Mucosa of rectum (tissue), 2 donors: Measurements from ENCODE around the gene MAK.

Experiments
- H3K27ac ChIP-seq, 2 donors: one replicate each; pipeline ENCODE4 v1.7.0; 2013; ENCODE audit warnings: inconsistent platforms in 2 of 2, low read depth in 2 of 2, low read length in 2 of 2
- H3K27me3 ChIP-seq, 2 donors: one replicate each; pipeline ENCODE4 v1.7.0; 2013; ENCODE audit warnings: low read length in 2 of 2; ENCODE audit not compliant: control insufficient read depth in 2 of 2, insufficient read depth in 2 of 2
- H3K36me3 ChIP-seq, 2 donors: one replicate each; pipeline ENCODE4 v1.7.0; 2013; ENCODE audit warnings: low read length in 2 of 2; ENCODE audit not compliant: control insufficient read depth in 2 of 2, insufficient read depth in 2 of 2
- H3K4me1 ChIP-seq, 2 donors: one replicate each; pipeline ENCODE4 v1.7.0; 2013; ENCODE audit warnings: low read length in 2 of 2, mild to moderate bottlenecking in 1 of 2; ENCODE audit not compliant: control insufficient read depth in 2 of 2, insufficient read depth in 2 of 2
- H3K4me3 ChIP-seq, 2 donors: one replicate each; pipeline ENCODE4 v1.7.0; 2013; ENCODE audit warnings: low read length in 2 of 2
- H3K9ac ChIP-seq, 2 donors: one replicate each; pipeline ENCODE4 v1.7.0; 2013; ENCODE audit warnings: low read length in 2 of 2, low read depth in 1 of 2, mild to moderate bottlenecking in 1 of 2
- H3K9me3 ChIP-seq, 2 donors: one replicate each; pipeline ENCODE4 v1.7.0; 2013; ENCODE audit warnings: low read length in 2 of 2; ENCODE audit not compliant: control insufficient read depth in 2 of 2
- donor health status: healthy.
- donor health status: Normal muscosa, but diverticular disease.

MAK gene

GRCh38 chr6:10740061-10740460, 98.3 kb downstream of the MAK start:
- Histone ChIP-seq H3K9ac (no peak overlapping the region), H3K36me3 (peaks cover 0 to 2% of the 10 kb centered on the region in 2 donors), H3K9me3 (no peaks in the 10 kb centered on the region), H3K4me1 (no peaks in the 10 kb centered on the region), H3K27ac (no peak overlapping the region), H3K27me3 (no peaks in the 10 kb centered on the region), H3K4me3 (no peak overlapping the region)

GRCh38 chr6:10736731-10737130, 101.6 kb downstream of the MAK start:
- H3K36me3 ChIP-seq = peaks cover 13 to 15% of the 10 kb centered on the region in 2 donors
- H3K27me3 ChIP-seq = no peaks in the 10 kb centered on the region
- no peaks in the 10 kb centered on the region for H3K9me3 ChIP-seq
- H3K9ac ChIP-seq = no peak overlapping the region
- no peak overlapping the region for H3K4me3 ChIP-seq
- H3K27ac ChIP-seq = no peak overlapping the region
- H3K4me1 ChIP-seq = no peaks in the 10 kb centered on the region

DNA sequence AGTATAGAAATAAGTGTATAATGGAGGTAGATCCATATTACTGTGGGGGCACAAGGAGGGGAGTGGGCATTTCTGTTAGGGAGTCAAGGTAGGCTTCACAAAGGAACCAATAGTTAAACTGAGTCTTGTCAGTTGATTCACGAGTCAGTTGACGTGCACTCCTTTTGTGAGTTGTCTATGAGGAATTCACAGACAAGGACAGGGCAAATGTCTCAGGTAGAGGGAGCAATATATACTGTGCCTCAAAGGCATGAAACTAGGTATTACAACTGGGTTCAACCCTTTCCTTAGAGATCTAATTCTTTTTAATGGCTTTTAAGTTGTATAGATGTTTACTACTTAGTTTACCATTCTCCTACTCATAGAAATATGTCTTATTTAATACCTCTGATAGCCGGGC, 104.5 kb downstream of the MAK start:
- Histone ChIP-seq H3K36me3 (peaks cover 23 to 33% of the 10 kb centered on the region in 2 donors), H3K27me3 (no peaks in the 10 kb centered on the region), H3K4me3 (no peak overlapping the region), H3K9ac (no peak overlapping the region), H3K9me3 (no peaks in the 10 kb centered on the region), H3K27ac (no peak overlapping the region), H3K4me1 (no peaks in the 10 kb centered on the region)

DNA sequence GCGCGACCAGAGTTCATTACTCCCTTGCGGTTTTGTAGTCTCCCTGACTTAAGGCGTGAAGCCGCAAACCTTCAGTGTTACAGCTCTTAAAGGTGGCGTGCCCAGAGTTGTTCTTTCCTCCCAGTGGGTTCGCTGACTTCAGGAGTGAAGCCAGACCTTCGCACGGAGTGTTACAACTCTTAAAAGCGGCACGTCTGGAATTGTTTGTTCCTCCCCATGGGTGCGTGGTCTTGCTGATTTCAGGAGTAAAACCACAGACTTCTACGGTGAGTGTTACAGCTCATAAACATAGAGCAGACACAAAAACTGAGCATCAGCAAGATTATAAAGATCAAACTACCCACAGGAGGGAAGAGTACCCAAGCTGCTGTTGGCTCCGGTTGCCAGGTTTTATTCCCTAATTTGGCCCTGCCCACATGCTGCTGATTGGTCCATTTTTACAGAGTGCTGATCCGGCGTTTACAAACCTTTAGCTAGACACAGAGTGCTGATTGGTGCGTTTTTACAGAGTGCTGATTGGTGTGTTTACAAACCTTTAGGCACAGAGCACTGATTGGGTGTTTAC, 105.1 kb downstream of the MAK start:
- Histone ChIP-seq H3K4me3 (no peak overlapping the region), H3K9ac (no peak overlapping the region), H3K36me3 (peaks cover 26 to 38% of the 10 kb centered on the region in 2 donors), H3K27me3 (no peaks in the 10 kb centered on the region), H3K9me3 (no peaks in the 10 kb centered on the region), H3K4me1 (no peaks in the 10 kb centered on the region), H3K27ac (no peak overlapping the region)

- Histone ChIP-seq H3K27me3 (no peaks in the 10 kb centered on the region), H3K36me3 (peaks cover 39 to 56% of the 10 kb centered on the region in 2 donors)
Measured at GRCh38 chr6:10730254-10730653, 108.1 kb downstream of the MAK start.

DNA sequence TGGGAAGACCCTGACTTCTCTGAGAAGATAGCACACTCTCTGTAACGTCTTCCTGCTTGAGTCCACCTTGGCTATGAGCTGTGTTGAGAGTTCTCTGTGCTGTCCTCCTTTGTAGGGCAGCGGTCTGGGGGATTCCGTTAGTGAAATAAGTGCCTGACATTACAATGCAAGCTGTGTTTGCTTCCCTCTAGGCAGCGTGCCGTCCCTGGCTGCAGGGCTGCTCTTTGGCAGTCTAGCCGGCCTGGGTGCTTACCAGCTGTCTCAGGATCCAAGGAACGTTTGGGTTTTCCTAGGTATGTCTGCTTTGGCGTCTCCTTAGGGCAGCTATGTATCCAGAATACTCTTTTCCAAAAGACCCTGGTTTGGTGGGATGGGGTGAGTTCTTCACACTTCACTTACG, 112.6 kb downstream of the MAK start:
- Histone ChIP-seq H3K9me3 (no peaks in the 10 kb centered on the region), H3K4me3 (no peak overlapping the region), H3K27me3 (no peaks in the 10 kb centered on the region), H3K36me3 (peaks cover 27 to 44% of the 10 kb centered on the region in 2 donors), H3K4me1 (peaks cover 14 to 20% of the 10 kb centered on the region in 2 donors), H3K27ac (no peak overlapping the region), H3K9ac (no peak overlapping the region)

More at GRCh38 chr6:10730254-10730653, 108.1 kb downstream of the MAK start:
- H3K27ac ChIP-seq = no peak overlapping the region
- no peaks in the 10 kb centered on the region for H3K4me1 ChIP-seq
- H3K4me3 ChIP-seq = no peak overlapping the region
- no peak overlapping the region for H3K9ac ChIP-seq
- no peaks in the 10 kb centered on the region for H3K9me3 ChIP-seq

DNA sequence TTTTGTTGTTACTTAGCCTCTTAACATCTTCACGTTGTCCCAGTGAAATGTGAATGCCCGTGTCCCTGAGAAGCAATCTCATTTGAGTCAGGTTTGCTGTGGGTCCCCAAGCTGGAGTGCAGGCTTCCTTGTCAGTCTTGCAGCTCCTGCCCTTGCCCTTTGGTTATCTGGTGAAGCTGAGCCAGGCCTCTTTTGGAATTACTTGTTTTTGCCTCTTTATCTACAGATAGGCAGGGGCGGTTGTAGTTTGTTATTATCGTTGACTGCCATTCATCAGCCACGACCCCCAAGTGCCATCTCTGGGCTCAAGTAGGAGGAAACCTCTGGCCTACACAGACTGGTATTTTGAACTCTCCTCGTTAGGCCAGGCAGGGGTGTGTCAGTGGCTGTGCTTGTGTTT, 113.3 kb downstream of the MAK start:
- Histone ChIP-seq H3K27me3 (no peaks in the 10 kb centered on the region), H3K9me3 (no peaks in the 10 kb centered on the region), H3K4me1 (peaks cover 14 to 20% of the 10 kb centered on the region in 2 donors), H3K4me3 (no peak overlapping the region), H3K27ac (no peak overlapping the region), H3K9ac (no peak overlapping the region), H3K36me3 (peaks cover 21 to 38% of the 10 kb centered on the region in 2 donors)

DNA sequence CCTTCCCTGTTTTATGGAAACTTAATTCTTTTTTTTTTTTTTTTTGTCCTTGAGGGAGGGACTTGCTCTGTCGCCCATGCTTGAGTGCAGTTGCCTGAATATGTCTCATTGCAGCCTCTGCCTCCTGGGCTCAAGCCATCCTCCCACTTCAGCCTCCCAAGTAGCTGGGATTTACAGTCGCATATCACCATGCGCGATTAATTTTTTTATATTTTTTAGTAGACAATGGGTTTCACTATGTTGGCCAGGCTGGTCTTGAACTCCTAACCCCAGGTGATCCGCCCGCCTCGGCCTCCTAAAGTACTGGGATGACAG, 114.8 kb downstream of the MAK start:
- H3K27me3 ChIP-seq = no peaks in the 10 kb centered on the region
- H3K36me3 ChIP-seq = peaks cover 20 to 25% of the 10 kb centered on the region in 2 donors
- peak overlapping the region; percentile 73 to 94 for H3K4me3 ChIP-seq
- peaks cover 14 to 20% of the 10 kb centered on the region in 2 donors for H3K4me1 ChIP-seq
- H3K27ac ChIP-seq = peak overlapping the region; percentile 81 to 91
- H3K9ac ChIP-seq = peak overlapping the region; percentile 84 to 93
- H3K9me3 ChIP-seq = no peaks in the 10 kb centered on the region

DNA sequence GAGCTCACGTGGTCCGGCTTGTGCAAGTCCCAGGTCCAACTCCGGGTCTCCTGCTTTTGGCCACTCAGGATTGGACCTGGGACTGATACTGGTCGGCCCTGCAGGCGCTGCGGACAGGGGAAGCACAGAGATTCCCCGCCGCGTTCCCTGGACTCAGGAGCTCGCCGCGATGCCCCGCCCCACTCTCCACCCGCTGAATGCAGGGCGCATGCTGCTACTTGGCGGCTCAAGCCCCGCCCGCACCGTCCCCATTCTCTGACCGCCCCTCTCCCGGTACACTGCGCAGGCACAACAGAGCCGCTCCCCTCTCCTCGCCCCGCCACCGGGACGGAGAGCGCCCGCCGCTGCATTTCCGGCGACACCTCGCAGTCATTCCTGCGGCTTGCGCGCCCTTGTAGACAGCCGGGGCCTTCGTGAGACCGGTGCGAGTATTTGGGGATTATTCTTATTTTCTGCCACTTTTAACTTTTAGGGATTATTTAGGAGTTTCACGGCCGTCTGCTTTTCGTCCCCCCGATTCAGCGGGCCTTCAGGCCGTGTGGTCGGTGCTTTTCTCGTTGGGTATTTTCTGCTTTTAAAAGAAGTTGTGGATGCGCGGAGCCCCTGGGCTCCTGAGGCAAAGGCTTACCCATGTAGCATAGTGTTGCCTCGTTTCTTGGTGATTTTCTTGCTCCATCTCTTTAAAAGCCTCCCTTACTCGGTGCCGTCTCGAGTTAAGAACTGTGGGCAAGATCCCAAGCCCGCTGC, 115.3 kb downstream of the MAK start, which contains the start of gene TMEM14C:
Gene TMEM14C (plus strand): TSS at position 251 of the 747 bp plus-strand sequence. CDS start 1,544 bp downstream, outside the sequence.
- peak within 1 kb of the TSS; percentile 84 to 93 for H3K9ac ChIP-seq
- peak within 1 kb of the TSS; percentile 73 to 94 for H3K4me3 ChIP-seq
- H3K27me3 ChIP-seq = no peaks in the 10 kb centered on the region
- H3K4me1 ChIP-seq = peaks cover 14 to 20% of the 10 kb centered on the region in 2 donors
- peak within 1 kb of the TSS; percentile 81 to 91 for H3K27ac ChIP-seq
- H3K9me3 ChIP-seq = no peaks in the 10 kb centered on the region
- H3K36me3 ChIP-seq = peaks cover 15 to 20% of the 10 kb centered on the region in 2 donors

- H3K9ac ChIP-seq = peak overlapping the region; percentile 54 to 84
- no peaks in the 10 kb centered on the region for H3K27me3 ChIP-seq
- H3K9me3 ChIP-seq = no peaks in the 10 kb centered on the region
- peak overlapping the region; percentile 73 to 94 for H3K4me3 ChIP-seq
- peak overlapping the region; percentile 81 to 91 for H3K27ac ChIP-seq
- peaks cover 13 to 16% of the 10 kb centered on the region in 2 donors for H3K36me3 ChIP-seq
- peaks cover 14 to 20% of the 10 kb centered on the region in 2 donors for H3K4me1 ChIP-seq
Measured at GRCh38 chr6:10722570-10722819, 115.8 kb downstream of the MAK start.
